DOHH2 (cell line): Measurements from ENCODE around the gene DSTN.

Experiments
- H3F3A ChIP-seq: fragments of 200-600 bp; sonication (generic), shearing (Covaris generic); 2 replicates; pipeline ENCODE4 v1.6.0; 2016; ENCODE audit warnings: antibody characterized with exemption, mild to moderate bottlenecking; ENCODE audit not compliant: control insufficient read depth, insufficient read depth
- H3K27ac ChIP-seq: fragments of 200-600 bp; sonication (generic); 2 replicates; pipeline ENCODE4 v1.5.1; 2014; ENCODE audit warnings: low read depth, mild to moderate bottlenecking, low read length, moderate library complexity
- H3K27me3 ChIP-seq: fragments of 200-600 bp; sonication (generic); 2 replicates; pipeline ENCODE4 v1.6.1; 2014; ENCODE audit warnings: mild to moderate bottlenecking, low read length, mixed read lengths; ENCODE audit not compliant: control insufficient read depth
- H3K36me3 ChIP-seq: fragments of 200-600 bp; sonication (generic); 2 replicates; pipeline ENCODE4 v1.6.1; 2014; ENCODE audit warnings: mild to moderate bottlenecking, low read length, moderate library complexity, mixed read lengths; ENCODE audit not compliant: control insufficient read depth
- H3K4me1 ChIP-seq: fragments of 200-600 bp; sonication (generic); 2 replicates; pipeline ENCODE4 v1.6.1; 2014; ENCODE audit warnings: mild to moderate bottlenecking, low read length, mixed read lengths; ENCODE audit not compliant: control insufficient read depth
- H3K4me2 ChIP-seq: fragments of 200-600 bp; sonication (generic); 2 replicates; pipeline ENCODE4 v1.6.0; 2014; ENCODE audit warnings: mild to moderate bottlenecking, low read length, moderate library complexity
- H3K4me3 ChIP-seq: fragments of 200-600 bp; sonication (generic); 2 replicates; pipeline ENCODE4 v1.5.1; 2014; ENCODE audit warnings: mild to moderate bottlenecking, low read length, mixed read lengths
- H3K79me2 ChIP-seq: fragments of 200-600 bp; sonication (generic); 2 replicates; pipeline ENCODE4 v1.6.1; 2014; ENCODE audit warnings: mild to moderate bottlenecking, low read length, mixed read lengths; ENCODE audit not compliant: control insufficient read depth
- H3K9me2 ChIP-seq: fragments of 200-600 bp; sonication (generic); replicated peaks from 2 replicates; pipeline ENCODE4 v1.6.1; 2014; ENCODE audit warnings: mild to moderate bottlenecking, low read length, mixed read lengths; ENCODE audit not compliant: control insufficient read depth
- H3K9me3 ChIP-seq: fragments of 200-600 bp; sonication (generic); 2 replicates; pipeline ENCODE4 v1.6.1; 2014; ENCODE audit warnings: antibody characterized with exemption, low read length, mixed read lengths; ENCODE audit not compliant: control insufficient read depth, insufficient read depth
- H4K20me1 ChIP-seq: fragments of 200-600 bp; sonication (generic); 2 replicates; pipeline ENCODE4 v1.6.0; 2014; ENCODE audit warnings: low read depth, mild to moderate bottlenecking, antibody characterized with exemption, low read length, moderate library complexity; ENCODE audit not compliant: control insufficient read depth, insufficient read depth
- CTCF ChIP-seq: fragments of 200-600 bp; sonication (generic); IDR thresholded peaks from one replicate; pipeline ENCODE4 v1.5.1; 2014; ENCODE audit warnings: antibody characterized with exemption, mild to moderate bottlenecking, low read depth, low read length; ENCODE audit not compliant: poor library complexity, severe bottlenecking
- EZH2phosphoT487 ChIP-seq: fragments of 200-600 bp; sonication (generic); IDR thresholded peaks from 2 replicates; pipeline ENCODE4 v1.6.1; 2017; ENCODE audit warnings: borderline replicate concordance, mild to moderate bottlenecking, antibody characterized with exemption, low read length, moderate library complexity, mixed read lengths

The DSTN gene

GRCh38 chr20:17613328-17614175 is 43.7 kb downstream of the DSTN start:
- Histone ChIP-seq H3K9me3 (no peaks in the 10 kb centered on the region), H3K4me1 (no peaks in the 10 kb centered on the region), H3K36me3 (peaks cover 4% of the 10 kb centered on the region; the same call in 1 of the 2 replicates), H3K27ac (no peak overlapping the region), H4K20me1 (no peaks in the 10 kb centered on the region), H3K4me3 (no peak overlapping the region), H3K27me3 (no peaks in the 10 kb centered on the region), H3F3A (no peaks in the 10 kb centered on the region), H3K9me2 (no peaks in the 10 kb centered on the region), H3K4me2 (no peak overlapping the region), H3K79me2 (no peaks in the 10 kb centered on the region)
- no peak for TF ChIP-seq EZH2phosphoT487

GRCh38 chr20:17614176-17614811 is 44.4 kb downstream of the DSTN start:
- no peaks in the 10 kb centered on the region for H3K9me2 ChIP-seq
- H3K9me3 ChIP-seq = no peaks in the 10 kb centered on the region
- no peaks in the 10 kb centered on the region for H3K4me1 ChIP-seq
- H3K79me2 ChIP-seq = no peaks in the 10 kb centered on the region
- no peak overlapping the region for H3K27ac ChIP-seq
- H3K4me2 ChIP-seq = no peak overlapping the region
- H3K4me3 ChIP-seq = no peak overlapping the region
- no peaks in the 10 kb centered on the region for H4K20me1 ChIP-seq
- H3K27me3 ChIP-seq = no peaks in the 10 kb centered on the region
- no peaks in the 10 kb centered on the region for H3F3A ChIP-seq
- H3K36me3 ChIP-seq = peaks cover 5% of the 10 kb centered on the region; the same call in 1 of the 2 replicates
- TF ChIP-seq CTCF (no peak), EZH2phosphoT487 (no peak)

- no peaks in the 10 kb centered on the region for H3K79me2 ChIP-seq
- no peaks in the 10 kb centered on the region for H3F3A ChIP-seq
- no peaks in the 10 kb centered on the region for H3K9me2 ChIP-seq
- H3K9me3 ChIP-seq = no peaks in the 10 kb centered on the region
- H3K4me3 ChIP-seq = no peak overlapping the region
- H3K27me3 ChIP-seq = no peaks in the 10 kb centered on the region
- no peak for TF ChIP-seq CTCF
- no peak for TF ChIP-seq EZH2phosphoT487
- H3K36me3 ChIP-seq = peaks cover 10% of the 10 kb centered on the region; the same call in 1 of the 2 replicates
- H3K27ac ChIP-seq = no peak overlapping the region
- no peak overlapping the region for H3K4me2 ChIP-seq
- H3K4me1 ChIP-seq = no peaks in the 10 kb centered on the region
- no peaks in the 10 kb centered on the region for H4K20me1 ChIP-seq
Observed at GRCh38 chr20:17614812-17615644, 45.2 kb downstream of the DSTN start.
